ENCODE results near the gene PMAIP1. TPM values are rescaled to one million over a fixed set of nuclear protein-coding genes. Genes with fewer than 3 reads are reported as not detected.

PMAIP1 gene
- total and polyA plus RNA-seq, 2 of the 8 experiments (the other 6 are each of a cell fraction or from before 2014, with no cell fraction given), result 51.7 to 84.1 TPM

DNA sequence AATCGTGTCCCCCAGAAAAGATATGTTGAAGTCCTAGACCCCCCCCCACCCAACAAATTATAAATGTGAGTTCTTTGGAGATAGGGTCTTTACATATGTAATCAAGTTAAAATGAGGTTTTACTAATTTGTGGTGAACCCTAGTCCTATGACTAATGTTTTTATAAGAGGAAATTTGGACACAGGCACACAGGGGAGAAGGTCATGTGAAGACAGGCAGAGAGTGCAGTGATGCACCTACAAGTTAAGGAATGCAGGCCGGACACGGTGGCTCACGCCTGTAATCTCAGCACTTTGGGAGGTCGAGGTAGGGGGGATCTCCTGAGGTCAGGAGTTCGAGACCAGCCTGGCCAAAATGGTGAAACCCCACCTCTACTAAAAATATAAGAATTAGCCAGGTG is 5.8 kb upstream of the PMAIP1 start:
- H2AK5ac ChIP-seq (ENCODE audit: low read depth, low read length), result no peak overlapping the region
- H3K23ac ChIP-seq (ENCODE audit: insufficient read length), result no peak overlapping the region
- no peaks in the 10 kb centered on the region for H3K9me3 ChIP-seq (ENCODE audit: insufficient read depth in 2 of 2, low read depth in 1 of 2, low read length in 1 of 2)
- peaks cover 0 to 6% (median 0%) of the 10 kb centered on the region in 4 experiments; a peak in 2 of 7 replicates for H3K27me3 ChIP-seq (replicated peaks in 1 of 4; ENCODE audit: control insufficient read depth in 3 of 4, extremely low read depth in 1 of 4, insufficient read depth in 3 of 4, low read length in 3 of 4)
- no peak overlapping the region for H2BK5ac ChIP-seq (ENCODE audit: low read depth, low read length)
- H2AFZ ChIP-seq (ENCODE audit: low read length), result no peak overlapping the region
- DNase-seq (ENCODE audit: low read depth in 1 of 2, low spot score in 2 of 2), result no peak
- H2BK20ac ChIP-seq (ENCODE audit: low read length), result no peak overlapping the region
- no peak overlapping the region for H4K8ac ChIP-seq (ENCODE audit: extremely low read depth, insufficient read depth, low read length)
- no peak overlapping the region for H3K4me2 ChIP-seq (ENCODE audit: insufficient read depth in 1 of 2, low read depth in 2 of 2, low read length in 2 of 2)
- no peak overlapping the region for H3K18ac ChIP-seq (ENCODE audit: extremely low read depth, low read length)
- peaks cover 0 to 10% (median 5%) of the 10 kb centered on the region in 4 experiments; a peak in 5 of 7 replicates for H3K4me1 ChIP-seq (replicated peaks in 1 of 4; ENCODE audit: control insufficient read depth in 3 of 4, insufficient read depth in 4 of 4, low read length in 3 of 4)
- no peak overlapping the region for H3K14ac ChIP-seq (ENCODE audit: insufficient read length)
- no peak overlapping the region for H4K91ac ChIP-seq (replicated peaks; ENCODE audit: insufficient read length, low read length)
- TF ChIP-seq POLR2AphosphoS5 (IDR thresholded peaks at IDR 0.05; ENCODE audit: low read depth, low read length), result no peak
- no peak overlapping the region for H3K4me3 ChIP-seq (ENCODE audit: extremely low read depth in 1 of 4, insufficient read depth in 2 of 4, low read depth in 3 of 4, low read length in 4 of 4)
- no peak overlapping the region for H4K5ac ChIP-seq (ENCODE audit: insufficient read length, low read depth, low read length)
- no peak overlapping the region for H2BK120ac ChIP-seq (replicated peaks; ENCODE audit: low read depth, low read length)
- ChIA-PET CTCF (ENCODE audit: partially characterized antibody) (interaction anchor here (1.8 kb wide), 1 partner anchor 11 kb away, joined by 8 read pairs; no protein-coding TSS in a partner anchor), POLR2A (ENCODE audit: partially characterized antibody) (no interaction called here)
- WGBS, 2 experiments (ENCODE audit: extremely low coverage in 1 of 2, insufficient coverage in 1 of 2, insufficient read length in 1 of 2, insufficient replicate concordance in 2 of 2, low coverage in 1 of 2, low lambda C conversion rate in 2 of 2, missing lambda C conversion rate in 1 of 2), result 87% methylated on average over 6 of the region's 6 CpGs; no CpG with 5 or more reads in 1 of the 2 experiments
- H3K9ac ChIP-seq (replicated peaks in 1 of 4; ENCODE audit: extremely low read depth in 1 of 4, low read depth in 3 of 4, low read length in 3 of 4), result no peak overlapping the region
- no peak overlapping the region for H2BK12ac ChIP-seq (ENCODE audit: low read depth, low read length)
- no peak overlapping the region for H3K27ac ChIP-seq (ENCODE audit: low read depth, low read length)
- no peak overlapping the region for H3K4ac ChIP-seq (replicated peaks; ENCODE audit: insufficient read length, low read depth, low read length)
- H3K79me1 ChIP-seq (ENCODE audit: low read depth, low read length), result no peaks in the 10 kb centered on the region
- H2BK15ac ChIP-seq (ENCODE audit: low read length), result no peak overlapping the region
- FAIRE-seq, result no peak
- H4K20me1 ChIP-seq (replicated peaks in 1 of 2; ENCODE audit: control insufficient read depth in 1 of 2, insufficient read depth in 2 of 2, low read length in 2 of 2), result no peaks in the 10 kb centered on the region
- peaks cover 7% of the 10 kb centered on the region for H3K23me2 ChIP-seq (ENCODE audit: low read depth, low read length)
- no peaks in the 10 kb centered on the region for H3K79me2 ChIP-seq (ENCODE audit: control insufficient read depth in 1 of 2, insufficient read depth in 2 of 2, low read length in 2 of 2)
- no peak overlapping the region for H3K56ac ChIP-seq (replicated peaks; ENCODE audit: insufficient read length, low read depth, low read length)
- H3K36me3 ChIP-seq (ENCODE audit: control insufficient read depth in 2 of 4, insufficient read depth in 4 of 4, low read length in 3 of 4), result no peaks in the 10 kb centered on the region
